SU-DHL-6 (cell line): Measurements from ENCODE around the gene CATSPERZ.

ENCODE experiments used
- H2AFZ ChIP-seq: fragments of 200-600 bp; sonication (generic); 2 replicates; pipeline ENCODE4 v1.6.1; 2014; ENCODE audit warnings: low read depth, mild to moderate bottlenecking, moderate library complexity, mixed read lengths, antibody characterized with exemption, low read length; ENCODE audit not compliant: severe bottlenecking
- H3F3A ChIP-seq: fragments of 200-600 bp; shearing (Covaris generic); 2 replicates; pipeline ENCODE4 v1.6.0; 2016; ENCODE audit warnings: antibody characterized with exemption, mild to moderate bottlenecking; ENCODE audit not compliant: insufficient read depth
- H3K27ac ChIP-seq: fragments of 200-600 bp; sonication (generic); 2 replicates; pipeline ENCODE4 v1.5.1; 2016; ENCODE audit warnings: low read depth, mild to moderate bottlenecking, low read length, moderate library complexity, mixed read lengths
- H3K27me3 ChIP-seq: fragments of 200-600 bp; sonication (generic), shearing (Covaris generic); 2 replicates; pipeline ENCODE4 v1.6.0; 2014; ENCODE audit warnings: mild to moderate bottlenecking, low read length
- H3K36me3 ChIP-seq: fragments of 200-600 bp; sonication (generic); 2 replicates; pipeline ENCODE4 v1.6.1; 2014; ENCODE audit warnings: mild to moderate bottlenecking, low read length, mixed read lengths
- H3K4me2 ChIP-seq: fragments of 300-600, 200-600 bp; shearing (Covaris generic), sonication (generic); 2 replicates; pipeline ENCODE4 v1.6.0; 2014; ENCODE audit warnings: low read length, low read depth, mild to moderate bottlenecking; ENCODE audit not compliant: poor library complexity, severe bottlenecking
- H3K4me3 ChIP-seq: fragments of 200-600 bp; sonication (generic); 2 replicates; pipeline ENCODE4 v1.5.1; 2014; ENCODE audit warnings: antibody characterized with exemption, low read length, mild to moderate bottlenecking, mixed read lengths; ENCODE audit not compliant: insufficient read depth, poor library complexity, severe bottlenecking
- H3K79me2 ChIP-seq: fragments of 200-600 bp; sonication (generic); 2 replicates; pipeline ENCODE4 v1.6.1; 2014; ENCODE audit warnings: mild to moderate bottlenecking, low read length, moderate library complexity; ENCODE audit not compliant: insufficient read depth
- H3K9ac ChIP-seq: fragments of 200-600 bp; sonication (generic); 2 replicates; pipeline ENCODE4 v1.7.0; 2014; ENCODE audit warnings: mild to moderate bottlenecking, low read length
- H3K9me2 ChIP-seq: fragments of 200-600 bp; sonication (generic); replicated peaks from 2 replicates; pipeline ENCODE4 v1.6.1; 2014; ENCODE audit warnings: low read length; ENCODE audit not compliant: insufficient read depth
- H3K9me3 ChIP-seq: fragments of 200-600 bp; sonication (generic); 2 replicates; pipeline ENCODE4 v1.6.1; 2014; ENCODE audit warnings: low read length, mixed read lengths; ENCODE audit not compliant: insufficient read depth
- H4K20me1 ChIP-seq: fragments of 200-600 bp; sonication (generic); 2 replicates; pipeline ENCODE4 v1.6.1; 2014; ENCODE audit warnings: low read depth, mild to moderate bottlenecking, antibody characterized with exemption, low read length, moderate library complexity, mixed read lengths
- CTCF ChIP-seq: fragments of 200-600 bp; sonication (generic); IDR thresholded peaks from one replicate; pipeline ENCODE4 v1.5.1; 2017; ENCODE audit warnings: antibody characterized with exemption, mild to moderate bottlenecking, low read length, moderate library complexity; ENCODE audit not compliant: insufficient read depth, poor library complexity, severe bottlenecking
- EZH2phosphoT487 ChIP-seq: fragments of 200-600 bp; sonication (generic), shearing (Covaris generic); conservative IDR thresholded peaks from 2 replicates; pipeline ENCODE4 v1.6.1; 2018; ENCODE audit warnings: mild to moderate bottlenecking, antibody characterized with exemption, low read length, moderate library complexity, mixed read lengths

CATSPERZ gene

GRCh38 chr11:64339754-64340408, 39.7 kb downstream of the CATSPERZ start, which contains the start of gene CCDC88B:
TSS of gene CCDC88B (plus strand) at chr11:64340204. CDS start at chr11:64340267, 63 bp downstream.
- TF ChIP-seq CTCF (no peak), EZH2phosphoT487 (no peak)
- Histone ChIP-seq H3K79me2 (peaks cover 5% of the 10 kb centered on the region; the same call in 1 of the 2 replicates), H3F3A (peaks cover 15% of the 10 kb centered on the region), H3K27ac (peak within 1 kb of the TSS; percentile 92), H3K27me3 (no peaks in the 10 kb centered on the region), H3K9me2 (no peaks in the 10 kb centered on the region), H4K20me1 (no peaks in the 10 kb centered on the region), H3K4me2 (peak within 1 kb of the TSS; percentile 89), H3K4me3 (peak within 1 kb of the TSS; percentile 54), H3K9ac (peak within 1 kb of the TSS; percentile 70), H3K9me3 (no peaks in the 10 kb centered on the region), H3K36me3 (no peaks in the 10 kb centered on the region), H2AFZ (peak within 1 kb of the TSS; percentile 31)

- Histone ChIP-seq H3K27ac (peak overlapping the region; percentile 92), H4K20me1 (no peaks in the 10 kb centered on the region), H3K36me3 (no peaks in the 10 kb centered on the region), H3F3A (peaks cover 15% of the 10 kb centered on the region), H3K27me3 (no peaks in the 10 kb centered on the region), H3K4me2 (peak overlapping the region; percentile 89), H3K9ac (peak overlapping the region; percentile 70), H2AFZ (peak overlapping the region; percentile 31), H3K79me2 (peaks cover 5% of the 10 kb centered on the region; the same call in 1 of the 2 replicates), H3K9me3 (no peaks in the 10 kb centered on the region), H3K9me2 (no peaks in the 10 kb centered on the region), H3K4me3 (peak overlapping the region; percentile 54)
- TF ChIP-seq EZH2phosphoT487 (no peak), CTCF (no peak)
Measured at GRCh38 chr11:64340671-64341335, 40.6 kb downstream of the CATSPERZ start.

- Histone ChIP-seq H3K9me3 (no peaks in the 10 kb centered on the region), H3K9me2 (no peaks in the 10 kb centered on the region), H2AFZ (no peak overlapping the region), H3K79me2 (peaks cover 5% of the 10 kb centered on the region; the same call in 1 of the 2 replicates), H3K27me3 (no peaks in the 10 kb centered on the region), H3K4me3 (no peak overlapping the region), H3F3A (peaks cover 15% of the 10 kb centered on the region), H3K27ac (no peak overlapping the region), H4K20me1 (no peaks in the 10 kb centered on the region), H3K36me3 (no peaks in the 10 kb centered on the region), H3K9ac (no peak overlapping the region), H3K4me2 (no peak overlapping the region)
- TF ChIP-seq EZH2phosphoT487 (no peak), CTCF (no peak)
Measured at GRCh38 chr11:64341429-64341828, 41.3 kb downstream of the CATSPERZ start.
